ENCODE data around the gene DNAI1. TPM values are rescaled to one million over a fixed set of nuclear protein-coding genes. Genes with fewer than 3 reads are reported as not detected.

DNAI1 gene
- total and polyA plus RNA-seq, 2 experiments from 2014 or later = 1.6 to 2.2 TPM

- no peak for DNase-seq (ENCODE audit: low read depth in 1 of 2, low spot score in 1 of 2)
- Histone ChIP-seq H3K9me3 (ENCODE audit: low read depth) (no peaks in the 10 kb centered on the region), H3K36me3 (no peaks in the 10 kb centered on the region), H3K27ac (no peak overlapping the region), H3K4me3 (no peak overlapping the region), H3K27me3 (no peaks in the 10 kb centered on the region), H3K4me1 (ENCODE audit: low read depth) (no peaks in the 10 kb centered on the region)
- TF ChIP-seq CTCF (IDR thresholded peaks at IDR 0.05; ENCODE audit: low read depth, low read length) = no peak
Observed at GRCh38 chr9:34484678-34485077, 26.1 kb downstream of the DNAI1 start.

GRCh38 chr9:34485822-34486221 is 27.2 kb downstream of the DNAI1 start:
- H3K27ac ChIP-seq = no peak overlapping the region
- H3K4me1 ChIP-seq (ENCODE audit: low read depth) = no peaks in the 10 kb centered on the region
- no peaks in the 10 kb centered on the region for H3K9me3 ChIP-seq (ENCODE audit: low read depth)
- H3K36me3 ChIP-seq = no peaks in the 10 kb centered on the region
- TF ChIP-seq CTCF (IDR thresholded peaks at IDR 0.05; ENCODE audit: low read depth, low read length) = no peak
- no peak for DNase-seq (ENCODE audit: low read depth in 1 of 2, low spot score in 1 of 2)
- H3K4me3 ChIP-seq = no peak overlapping the region
- no peaks in the 10 kb centered on the region for H3K27me3 ChIP-seq

GRCh38 chr9:34486572-34486971 is 28.0 kb downstream of the DNAI1 start:
- Histone ChIP-seq H3K36me3 (no peaks in the 10 kb centered on the region), H3K27ac (no peak overlapping the region), H3K9me3 (ENCODE audit: low read depth) (no peaks in the 10 kb centered on the region), H3K4me3 (no peak overlapping the region), H3K27me3 (no peaks in the 10 kb centered on the region), H3K4me1 (ENCODE audit: low read depth) (no peaks in the 10 kb centered on the region)
- no peak for DNase-seq (ENCODE audit: low read depth in 1 of 2, low spot score in 1 of 2)
- TF ChIP-seq CTCF (IDR thresholded peaks at IDR 0.05; ENCODE audit: low read depth, low read length) = no peak

GRCh38 chr9:34490360-34490759 is 31.8 kb downstream of the DNAI1 start:
- no peak for TF ChIP-seq CTCF (IDR thresholded peaks at IDR 0.05; ENCODE audit: low read depth, low read length)
- Histone ChIP-seq H3K27ac (no peak overlapping the region), H3K4me3 (no peak overlapping the region), H3K9me3 (ENCODE audit: low read depth) (no peaks in the 10 kb centered on the region), H3K27me3 (no peaks in the 10 kb centered on the region), H3K4me1 (ENCODE audit: low read depth) (no peaks in the 10 kb centered on the region), H3K36me3 (no peaks in the 10 kb centered on the region)
- DNase-seq (ENCODE audit: low read depth in 1 of 2, low spot score in 1 of 2) = no peak

GRCh38 chr9:34490760-34491159 is 32.2 kb downstream of the DNAI1 start:
- Histone ChIP-seq H3K36me3 (no peaks in the 10 kb centered on the region), H3K27ac (no peak overlapping the region), H3K4me3 (no peak overlapping the region), H3K4me1 (ENCODE audit: low read depth) (no peaks in the 10 kb centered on the region), H3K9me3 (ENCODE audit: low read depth) (no peaks in the 10 kb centered on the region), H3K27me3 (no peaks in the 10 kb centered on the region)
- no peak for DNase-seq (ENCODE audit: low read depth in 1 of 2, low spot score in 1 of 2)
- no peak for TF ChIP-seq CTCF (IDR thresholded peaks at IDR 0.05; ENCODE audit: low read depth, low read length)

GRCh38 chr9:34491596-34491995 is 33.0 kb downstream of the DNAI1 start:
- Histone ChIP-seq H3K27ac (no peak overlapping the region), H3K36me3 (no peaks in the 10 kb centered on the region), H3K9me3 (ENCODE audit: low read depth) (no peaks in the 10 kb centered on the region), H3K4me3 (no peak overlapping the region), H3K27me3 (no peaks in the 10 kb centered on the region), H3K4me1 (ENCODE audit: low read depth) (no peaks in the 10 kb centered on the region)
- no peak for TF ChIP-seq CTCF (IDR thresholded peaks at IDR 0.05; ENCODE audit: low read depth, low read length)
- DNase-seq (ENCODE audit: low read depth in 1 of 2, low spot score in 1 of 2) = no peak
